Measurements from ENCODE around the gene MAP2K4.

- TF ChIP-seq ZNF513 (CRISPR knock-in tag; conservative IDR thresholded peaks at IDR 0.05) = no peak
- TF ChIP-seq FOXK2 (IDR thresholded peaks at IDR 0.05) = no peak
- no peak for TF ChIP-seq ZNF234 (CRISPR knock-in tag; conservative IDR thresholded peaks at IDR 0.05)
- no peak for TF ChIP-seq USF2 (IDR thresholded peaks at IDR 0.05; ENCODE audit: low read depth, low read length)
- no peak for TF ChIP-seq USF2 (CRISPR knock-in tag; IDR thresholded peaks at IDR 0.05; ENCODE audit: borderline replicate concordance)
- no peak for TF ChIP-seq ATF1 (CRISPR knock-in tag; IDR thresholded peaks at IDR 0.05)
- no peak for TF ChIP-seq STAG1 (CRISPR knock-in tag; IDR thresholded peaks at IDR 0.05)
- TF ChIP-seq ZNF687 (CRISPR knock-in tag; IDR thresholded peaks at IDR 0.05) = no peak
- no peak for TF ChIP-seq POLR2A (IDR thresholded peaks at IDR 0.05; ENCODE audit: insufficient read depth in 1 of 2, low read depth in 2 of 2, low read length in 2 of 2)
Measured at GRCh38 chr17:12027658-12028057, 7.0 kb downstream of the MAP2K4 start.
